HG02981 (cell line): ENCODE results near the gene SLBP.

ENCODE experiments used
- ATAC-seq: cut with Tn5 transposase; IDR thresholded peaks from one replicate; pipeline ENCODE4 v1.9.1; 2021; ENCODE audit warnings: mild to moderate bottlenecking, moderate library complexity; ENCODE audit not compliant: unreplicated experiment

Gene SLBP

GRCh38 chr4:1656132-1656531 lies 56.0 kb downstream of the SLBP start:
- no peak for ATAC-seq

GRCh38 chr4:1655676-1656075 lies 56.4 kb downstream of the SLBP start:
- ATAC-seq = no peak

GRCh38 chr4:1655081-1655480 lies 57.0 kb downstream of the SLBP start:
- ATAC-seq = no peak

GRCh38 chr4:1654216-1654955 lies 57.7 kb downstream of the SLBP start:
- ATAC-seq = no peak

- ATAC-seq = no peak
Measured at GRCh38 chr4:1653776-1654175, 58.3 kb downstream of the SLBP start.

- ATAC-seq = no peak
Measured at GRCh38 chr4:1652088-1652487, 60.0 kb downstream of the SLBP start.

- no peak for ATAC-seq
Measured at GRCh38 chr4:1651609-1652008, 60.5 kb downstream of the SLBP start.

- ATAC-seq = no peak
Measured at GRCh38 chr4:1648962-1649361, 63.2 kb downstream of the SLBP start.

- no peak for ATAC-seq
Measured at GRCh38 chr4:1647432-1647831, 64.7 kb downstream of the SLBP start.

GRCh38 chr4:1646690-1647089 lies 65.4 kb downstream of the SLBP start:
- ATAC-seq = no peak

GRCh38 chr4:1644891-1645657 lies 67.0 kb downstream of the SLBP start:
- no peak for ATAC-seq

GRCh38 chr4:1643971-1644735 lies 68.0 kb downstream of the SLBP start:
- no peak for ATAC-seq
